ENCODE data around the gene ABCC1. TPM values are rescaled to one million over a fixed set of nuclear protein-coding genes. Genes with fewer than 3 reads are reported as not detected.

The ABCC1 gene
- total RNA-seq, 1 donor from 2014 or later, result 53.7 TPM

- H3K36me3 Mint-ChIP-seq, result peaks cover 33% of the 10 kb centered on the region
- no peak for DNase-seq (ENCODE audit: extremely low spot score, unreplicated experiment)
- H3K4me3 Mint-ChIP-seq, result no peak overlapping the region
- H3K27me3 Mint-ChIP-seq, result no peaks in the 10 kb centered on the region
- H3K9me3 Mint-ChIP-seq, result peaks cover 4% of the 10 kb centered on the region
- no peak overlapping the region for H3K27ac Mint-ChIP-seq
- no peak for TF ChIP-seq CTCF (conservative IDR thresholded peaks at IDR 0.05)
- no peaks in the 10 kb centered on the region for H3K4me1 Mint-ChIP-seq (ENCODE audit: unreplicated experiment)
Observed at GRCh38 chr16:16126896-16127295, 177.5 kb downstream of the ABCC1 start.

DNA sequence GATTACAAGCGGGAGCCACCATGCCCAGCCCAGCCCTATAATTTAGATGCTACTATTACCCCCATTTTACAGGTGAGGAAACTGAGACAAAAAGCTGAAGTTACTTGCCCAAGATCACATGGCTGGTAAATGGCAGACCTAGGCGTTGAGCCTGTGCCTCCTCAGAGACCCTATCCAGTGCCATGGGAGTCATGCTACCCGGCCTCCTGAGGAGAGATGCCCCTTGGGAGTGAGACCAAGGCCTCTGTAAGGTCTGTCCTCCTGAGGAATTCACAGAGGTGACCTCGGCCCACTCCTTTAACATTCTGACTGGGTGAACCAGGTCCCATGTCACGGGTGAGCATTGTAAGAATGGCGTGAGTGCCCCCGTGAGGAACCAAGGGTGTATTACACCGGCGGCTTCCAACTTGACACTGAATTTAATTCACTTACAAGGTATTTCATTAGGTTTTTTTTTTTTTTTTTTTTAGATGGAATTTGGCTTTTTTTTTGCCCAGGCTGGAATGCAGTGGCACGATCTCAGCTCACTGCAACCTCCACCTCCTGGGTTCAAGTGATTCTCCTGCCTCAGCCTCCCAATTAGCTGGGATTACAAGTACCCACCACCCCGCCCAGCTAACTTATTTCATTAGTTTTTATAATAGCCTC is 178.2 kb downstream of the ABCC1 start:
- Mint-ChIP-seq H3K27me3 (no peaks in the 10 kb centered on the region), H3K4me1 (ENCODE audit: unreplicated experiment) (no peaks in the 10 kb centered on the region), H3K27ac (peak overlapping the region; percentile 48), H3K9me3 (peaks cover 4% of the 10 kb centered on the region), H3K36me3 (peaks cover 26% of the 10 kb centered on the region), H3K4me3 (no peak overlapping the region)
- peak; percentile 90 for TF ChIP-seq CTCF (conservative IDR thresholded peaks at IDR 0.05)
- DNase-seq (ENCODE audit: extremely low spot score, unreplicated experiment), result no peak

- TF ChIP-seq CTCF (conservative IDR thresholded peaks at IDR 0.05), result no peak
- peaks cover 18% of the 10 kb centered on the region for H3K36me3 Mint-ChIP-seq
- no peaks in the 10 kb centered on the region for H3K4me1 Mint-ChIP-seq (ENCODE audit: unreplicated experiment)
- DNase-seq (ENCODE audit: extremely low spot score, unreplicated experiment), result no peak
- H3K27ac Mint-ChIP-seq, result no peak overlapping the region
- no peak overlapping the region for H3K4me3 Mint-ChIP-seq
- H3K27me3 Mint-ChIP-seq, result no peaks in the 10 kb centered on the region
- no peaks in the 10 kb centered on the region for H3K9me3 Mint-ChIP-seq
Observed at GRCh38 chr16:16131204-16131603, 181.8 kb downstream of the ABCC1 start.

DNA sequence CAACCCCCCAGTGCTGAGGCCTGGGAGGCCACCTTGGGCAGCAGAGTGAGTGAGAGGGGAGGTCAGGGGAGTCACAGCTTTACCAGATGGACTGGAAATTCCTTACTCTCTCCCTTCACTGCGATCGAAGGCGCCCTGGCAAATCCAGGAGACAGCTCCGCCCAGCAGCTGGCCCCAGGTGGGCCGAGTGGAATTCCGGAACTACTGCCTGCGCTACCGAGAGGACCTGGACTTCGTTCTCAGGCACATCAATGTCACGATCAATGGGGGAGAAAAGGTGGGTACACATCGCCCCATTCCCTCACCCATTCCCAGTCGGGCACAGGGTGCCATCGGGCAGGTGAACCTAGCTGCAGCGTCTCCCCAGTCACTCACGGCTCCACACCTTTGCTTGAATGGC is 182.2 kb downstream of the ABCC1 start:
- TF ChIP-seq CTCF (conservative IDR thresholded peaks at IDR 0.05), result no peak
- H3K27me3 Mint-ChIP-seq, result no peaks in the 10 kb centered on the region
- no peak overlapping the region for H3K27ac Mint-ChIP-seq
- no peaks in the 10 kb centered on the region for H3K4me1 Mint-ChIP-seq (ENCODE audit: unreplicated experiment)
- no peak overlapping the region for H3K4me3 Mint-ChIP-seq
- H3K9me3 Mint-ChIP-seq, result no peaks in the 10 kb centered on the region
- H3K36me3 Mint-ChIP-seq, result peaks cover 17% of the 10 kb centered on the region
- DNase-seq (ENCODE audit: extremely low spot score, unreplicated experiment), result no peak

GRCh38 chr16:16133943-16134604 is 184.7 kb downstream of the ABCC1 start:
- Mint-ChIP-seq H3K27ac (no peak overlapping the region), H3K36me3 (peaks cover 14% of the 10 kb centered on the region), H3K27me3 (no peaks in the 10 kb centered on the region), H3K4me1 (ENCODE audit: unreplicated experiment) (no peaks in the 10 kb centered on the region), H3K4me3 (no peak overlapping the region), H3K9me3 (no peaks in the 10 kb centered on the region)
- TF ChIP-seq CTCF (conservative IDR thresholded peaks at IDR 0.05), result no peak
- no peak for DNase-seq (ENCODE audit: extremely low spot score, unreplicated experiment)
